Left colon (tissue), 2 donors: ENCODE measurements around the gene RIN1. TPM values are rescaled to one million over a fixed set of nuclear protein-coding genes. Genes with fewer than 3 reads are reported as not detected.
"Not testable (repeated sequence)": the region's sequence is repeated elsewhere in the genome, so short reads cannot be mapped to it uniquely, and the experiment has no call there.

Experiments
- ATAC-seq: fragments of 200-7000 bp; cut with Tn5 transposase; one replicate; pipeline ENCODE4 v1.9.1; 2020; ENCODE audit warnings: mild to moderate bottlenecking, moderate library complexity
- DNase-seq, 2 donors: peaks; one replicate each; pipeline ENCODE4 v3.0.0-alpha.2; 2020
- intact Hi-C, 2 donors: fragments of 100-400 bp; cut with DNase I in 1 of 2; cut with micrococcal nuclease in 1 of 2; formaldehyde crosslinking; loops; one replicate each; pipeline versions ENCODE4 v1.11.2 to v1.14.0; 2022; cut with DNase I, micrococcal nuclease
- total RNA-seq, 2 donors: library from RNA; stranded (reverse); fragmentation: NEBNext Ultra II Directional; extraction: Animal tissue kit (Norgen Biotek cat#: 25700); gene quantifications; one replicate each; pipeline ENCODE4 v1.2.1, GENCODE V29; 2021
- donor health status: DM: no; HTN: no; CAD: no.
- donor health status: DM: yes; HTN: yes; CAD: no.

Gene RIN1
- total RNA-seq, 2 donors from 2014 or later, result 10.3 to 10.6 TPM

DNA sequence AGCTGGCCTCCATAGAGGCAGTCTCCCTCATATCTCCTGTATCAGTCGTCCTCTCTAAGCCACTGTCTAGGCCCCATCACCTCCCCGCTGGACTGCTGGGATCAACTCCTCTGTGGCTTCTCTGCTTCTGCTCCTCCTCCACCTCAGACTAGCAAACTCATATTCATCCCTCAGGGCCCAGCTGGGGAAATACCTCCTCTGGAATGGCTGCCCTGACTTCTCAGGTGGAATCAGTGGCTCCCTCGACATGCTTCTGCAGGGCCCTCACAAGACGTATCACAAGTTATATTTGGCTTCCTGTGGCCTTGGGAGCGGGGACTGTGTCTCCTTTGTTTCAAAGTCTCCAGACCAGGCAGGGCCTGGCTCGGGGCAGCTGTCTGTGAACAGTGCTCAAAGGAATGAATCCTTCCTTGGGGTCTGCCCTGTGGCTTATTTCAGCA, 25.3 kb upstream of the RIN1 start:
- intact Hi-C loops, result no loop called here
- DNase-seq (no peak), ATAC-seq (peak; percentile 5)

DNA sequence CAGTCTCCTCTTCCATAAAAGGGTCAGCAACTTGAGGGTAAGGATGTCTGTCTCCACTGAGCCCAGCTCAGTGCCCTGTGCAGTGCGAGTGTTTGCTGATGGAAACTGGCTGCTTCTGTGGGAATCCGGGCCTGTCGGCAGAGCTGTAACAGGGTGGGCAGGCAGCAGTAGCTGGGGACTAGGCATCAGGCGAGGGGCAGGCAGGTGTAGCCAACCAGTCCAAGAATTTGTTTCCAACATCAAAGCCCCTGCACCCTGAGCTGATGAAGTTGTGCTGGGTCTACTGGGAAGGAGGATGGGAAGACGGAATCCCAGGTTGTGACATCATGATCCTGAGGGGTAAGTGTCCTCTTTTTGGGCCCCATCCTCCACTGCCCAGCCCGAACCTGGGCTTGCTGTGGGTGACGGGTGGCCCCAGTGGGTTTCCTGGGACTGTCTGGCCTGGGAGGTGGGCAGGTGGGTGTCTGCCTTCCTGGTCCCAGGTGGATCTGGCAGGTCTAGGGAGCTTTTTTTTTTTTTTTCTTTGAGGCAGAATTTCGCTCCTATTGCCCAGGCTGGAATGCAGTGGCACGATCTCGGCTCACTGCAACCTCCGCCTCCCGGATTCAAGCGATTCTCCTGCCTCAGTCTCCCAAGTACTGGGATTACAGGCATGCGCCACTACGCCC, 24.3 kb upstream of the RIN1 start:
- DNase-seq (no peak), ATAC-seq (no peak)
- intact Hi-C loops, result no loop called here

DNA sequence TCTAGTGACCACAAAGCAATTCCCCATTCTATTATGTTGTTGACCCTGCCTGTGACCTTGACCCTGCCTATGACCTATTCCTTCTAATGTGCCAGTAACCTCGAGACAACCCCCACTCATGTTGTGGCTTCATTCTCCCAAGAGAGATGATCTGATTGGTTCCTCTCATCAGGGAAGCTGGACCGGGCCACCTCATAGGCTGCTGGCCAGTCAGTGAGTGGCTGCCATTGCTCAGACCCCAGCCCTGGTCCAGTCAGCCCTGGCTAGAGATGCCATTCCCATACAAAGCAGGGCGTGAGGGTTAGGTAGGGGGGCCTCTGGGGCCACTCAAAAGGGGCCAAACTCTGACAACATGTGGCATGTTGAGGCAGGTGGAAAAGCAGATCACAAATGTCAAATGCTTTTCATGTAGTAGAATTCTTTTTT, 23.4 kb upstream of the RIN1 start:
- no peak for DNase-seq
- intact Hi-C loops, result no loop called here

DNA sequence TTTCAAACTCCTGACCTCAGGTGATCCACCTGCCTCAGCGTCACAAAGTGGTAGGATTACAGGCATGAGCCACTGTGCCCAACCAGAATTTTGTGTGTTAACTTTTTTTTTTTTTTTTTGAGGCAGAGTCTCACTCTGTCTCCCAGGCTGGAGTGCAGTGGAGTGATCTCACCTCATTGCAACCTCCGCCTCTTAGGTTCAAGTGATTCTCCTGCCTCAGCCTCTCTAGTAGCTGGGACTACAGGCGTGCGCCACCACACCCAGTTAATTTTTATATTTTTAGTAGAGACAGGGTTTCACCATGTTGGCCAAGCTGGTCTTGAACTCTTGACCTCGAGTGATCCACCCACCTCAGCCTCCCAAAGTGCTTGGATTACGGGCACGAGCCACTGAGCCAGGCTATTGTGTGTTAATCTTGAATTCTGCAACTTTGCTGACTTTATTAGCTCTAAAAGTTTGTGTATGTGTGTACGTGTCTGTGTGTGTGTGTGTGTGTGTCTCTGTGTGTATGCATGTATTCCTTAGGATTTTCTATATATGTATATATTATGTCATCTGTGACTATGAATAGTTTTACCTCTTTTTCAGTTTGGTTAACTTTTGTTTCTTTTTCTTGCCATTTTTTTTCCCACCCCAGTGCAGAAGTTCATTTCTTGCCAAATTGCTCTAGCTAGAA, 14.5 kb upstream of the RIN1 start:
- DNase-seq, intact Hi-C loops: not testable (repeated sequence)
- peak; percentile 13 for ATAC-seq

More for the DNA sequence above, 23.4 kb upstream of the RIN1 start:
- ATAC-seq, result no peak

DNA sequence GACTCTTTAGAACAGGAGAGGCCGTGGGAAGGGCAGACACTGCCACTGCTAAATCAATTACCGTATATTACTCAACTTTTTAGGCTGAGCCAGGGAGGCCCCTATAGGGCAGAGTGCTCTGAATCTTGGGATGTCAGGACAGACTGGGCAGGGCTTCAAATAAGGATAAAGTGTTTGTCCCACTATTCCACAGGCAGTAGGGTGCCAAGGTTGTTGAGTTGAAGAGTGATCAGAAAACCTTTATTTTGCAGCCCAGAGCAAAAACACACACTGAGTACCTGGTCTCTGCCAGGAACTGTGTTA, 12.8 kb upstream of the RIN1 start:
- ATAC-seq, result no peak
- intact Hi-C loops, result no loop called here
- DNase-seq, result no peak

DNA sequence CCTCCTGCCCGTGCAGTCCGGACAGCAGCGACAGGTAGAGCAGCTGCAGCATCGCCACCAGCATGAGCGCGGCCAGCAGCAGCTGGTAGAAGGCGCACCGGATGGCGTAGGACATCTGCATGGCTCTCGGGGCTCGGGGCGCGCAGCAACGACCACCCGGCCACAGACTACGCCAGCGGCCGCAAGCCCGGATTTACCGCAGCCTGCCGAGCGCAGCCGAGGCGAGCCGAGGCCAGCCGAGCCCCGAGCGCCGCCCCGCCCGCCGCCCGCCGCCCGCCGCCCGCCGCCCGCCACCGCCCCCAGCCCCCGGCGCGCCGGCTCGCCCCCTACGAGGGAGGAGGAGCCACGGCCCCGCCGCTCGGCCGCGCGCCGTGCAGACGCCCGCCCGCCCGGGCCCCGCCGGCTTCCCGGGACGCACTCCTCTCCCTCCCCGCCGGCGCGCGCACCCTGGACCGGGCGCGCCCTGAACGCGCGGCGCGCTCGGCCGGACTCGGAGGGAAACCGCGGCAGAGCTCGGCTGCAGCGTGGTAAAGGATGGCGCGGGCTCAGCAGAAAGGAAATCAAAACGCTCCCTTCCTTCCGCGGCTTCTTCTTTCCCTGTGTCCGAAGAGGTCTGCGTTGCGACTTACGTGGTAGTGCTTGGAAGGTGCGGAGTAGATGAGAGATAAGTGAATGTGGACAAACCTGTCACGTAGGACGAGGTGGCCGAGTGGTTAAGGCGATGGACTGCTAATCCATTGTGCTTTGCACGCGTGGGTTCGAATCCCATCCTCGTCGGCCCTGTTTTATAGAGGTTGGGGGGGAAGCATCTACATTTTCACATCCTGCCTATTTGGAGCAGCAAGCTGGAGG, 11.4 kb upstream of the RIN1 start, which contains the start of gene B4GAT1:
TSS of gene B4GAT1 (minus strand) at position 205 of the 852 bp plus-strand sequence. CDS start at position 121, 84 bp downstream.
- intact Hi-C loops, result no loop called here
- ATAC-seq (peak; percentile 55), DNase-seq (peak; percentile 80 to 82)

DNA sequence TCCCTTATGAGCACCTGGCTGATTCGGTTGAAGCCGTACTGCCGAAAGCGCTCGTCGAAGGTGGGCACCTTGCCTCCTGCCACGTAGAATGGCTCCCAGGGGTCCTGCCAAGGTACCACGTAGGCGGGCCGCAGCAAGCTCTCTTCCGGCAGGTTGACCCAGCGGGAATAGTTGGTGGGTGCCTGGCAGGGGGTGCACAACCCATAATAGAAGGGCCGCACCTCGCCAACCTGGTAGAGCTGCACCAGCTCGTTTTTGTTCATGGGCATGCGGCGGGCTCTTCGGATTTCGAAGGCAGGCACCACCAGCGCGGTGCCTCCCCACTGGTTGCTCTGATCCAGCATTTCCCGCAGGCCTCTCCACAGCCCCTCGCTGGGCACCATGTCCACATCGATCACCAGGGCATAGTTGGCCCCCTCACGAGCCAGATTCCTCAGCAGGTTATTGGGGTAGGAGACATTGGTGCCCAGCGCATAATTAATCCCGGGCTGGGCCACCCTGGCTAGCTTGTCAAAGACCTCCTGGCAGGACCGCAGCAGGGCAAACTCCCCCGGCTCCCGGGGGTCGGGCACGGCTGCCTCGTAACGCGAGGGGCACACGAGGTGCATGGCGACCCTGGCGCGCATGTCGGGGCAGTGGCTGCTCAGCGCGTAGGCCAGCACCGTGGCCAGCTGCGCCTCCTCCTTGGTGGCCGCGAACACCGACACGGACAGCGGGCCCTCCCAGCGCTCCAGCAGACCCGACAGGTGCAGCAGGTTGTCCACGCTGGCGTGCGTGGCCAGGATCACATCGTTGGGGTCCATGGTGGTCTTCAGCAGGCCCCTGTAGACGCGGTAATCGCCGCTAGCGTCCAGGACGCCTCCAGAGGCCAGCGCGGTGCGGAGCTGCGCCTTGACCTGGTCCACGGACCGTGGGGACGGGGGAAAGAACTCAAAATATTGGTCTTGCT, 10.5 kb upstream of the RIN1 start:
- intact Hi-C loops, result no loop called here
- peak in 1 of 2 donors; percentile 49 for DNase-seq
- ATAC-seq, result peak; percentile 7

DNA sequence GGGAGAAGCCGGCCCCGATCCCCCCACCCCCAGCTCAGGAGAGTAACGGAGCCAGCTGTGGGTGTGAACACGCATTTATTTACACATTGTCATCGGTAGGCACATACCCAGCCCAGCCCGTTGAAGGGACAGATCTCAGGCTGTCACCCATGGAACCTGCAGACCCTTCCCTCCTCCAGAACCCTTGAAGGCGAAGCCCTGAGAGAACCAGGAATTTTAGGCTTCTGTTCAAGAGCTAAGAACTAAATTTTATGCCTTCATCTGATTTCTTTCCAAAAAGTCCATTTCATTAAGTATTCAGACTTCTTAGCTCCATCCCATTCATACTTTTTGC, 9.0 kb upstream of the RIN1 start:
- intact Hi-C loops, result no loop called here
- ATAC-seq, result no peak
- DNase-seq, result no peak

DNA sequence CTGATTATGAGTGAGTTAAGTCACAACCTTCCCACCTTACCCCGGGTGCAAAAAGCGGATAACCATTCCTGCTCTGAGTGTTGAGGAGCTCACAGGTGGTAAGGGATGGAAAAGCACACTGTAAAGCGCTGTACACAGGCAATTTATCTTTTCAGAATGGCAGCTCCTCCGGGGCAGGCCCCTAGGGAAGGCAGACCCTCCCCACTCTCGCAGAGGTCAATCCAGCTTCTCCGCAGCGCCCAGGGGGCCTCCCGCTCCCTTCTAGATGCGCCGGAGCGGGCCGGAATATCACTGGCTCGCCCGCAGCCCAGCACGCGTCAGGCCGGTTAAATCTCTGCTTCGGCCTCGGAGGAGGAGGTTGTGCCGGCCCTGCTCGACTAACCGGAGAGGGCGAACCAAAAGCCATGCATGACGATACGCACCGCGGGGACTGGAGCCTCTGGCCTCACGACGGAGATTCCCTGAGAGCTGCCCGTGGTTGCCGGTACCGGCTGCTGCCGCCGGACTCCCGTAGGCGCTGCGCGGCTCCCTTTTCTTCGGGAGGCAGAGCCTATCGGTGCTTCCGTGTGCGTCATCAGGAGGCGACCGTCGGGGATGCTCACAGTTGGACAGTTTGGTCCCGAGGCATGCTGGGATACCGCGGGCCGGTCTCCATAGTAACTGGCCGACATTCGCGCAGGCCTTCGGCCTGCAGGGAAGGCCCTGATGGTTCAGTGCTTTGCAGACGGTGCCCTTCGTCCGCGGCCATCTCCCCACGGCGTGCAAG, 8.5 kb upstream of the RIN1 start, which contains the start of gene BRMS1:
TSS of gene BRMS1 (minus strand) at position 555 of the 766 bp plus-strand sequence. CDS start 2,870 bp downstream, outside the sequence.
- intact Hi-C loops, result no loop called here
- peak; percentile 79 for ATAC-seq

DNA sequence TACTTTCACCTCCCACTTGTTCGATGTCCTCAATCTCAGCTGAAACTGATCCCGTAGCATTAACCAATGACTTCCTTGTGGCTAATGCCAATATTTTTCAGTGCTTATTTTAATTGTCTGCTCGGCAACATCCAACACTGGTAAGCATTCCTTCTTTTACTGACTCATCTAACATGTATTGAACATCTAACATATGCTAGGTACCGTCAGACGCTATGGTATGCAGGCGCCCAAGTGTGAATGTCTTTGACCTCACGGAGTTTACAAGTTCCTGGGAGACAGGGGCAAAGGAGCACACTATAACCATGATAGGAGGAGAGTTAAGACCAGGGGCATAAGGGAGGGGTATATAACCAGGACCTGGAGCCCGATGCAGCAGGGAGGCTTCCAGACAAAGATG, 6.9 kb upstream of the RIN1 start:
- no peak for ATAC-seq
- intact Hi-C loops, result no loop called here
- DNase-seq, result no peak

More for the DNA sequence above, 8.5 kb upstream of the RIN1 start, which contains the start of gene BRMS1:
- DNase-seq, result peak; percentile 99 to 100

DNA sequence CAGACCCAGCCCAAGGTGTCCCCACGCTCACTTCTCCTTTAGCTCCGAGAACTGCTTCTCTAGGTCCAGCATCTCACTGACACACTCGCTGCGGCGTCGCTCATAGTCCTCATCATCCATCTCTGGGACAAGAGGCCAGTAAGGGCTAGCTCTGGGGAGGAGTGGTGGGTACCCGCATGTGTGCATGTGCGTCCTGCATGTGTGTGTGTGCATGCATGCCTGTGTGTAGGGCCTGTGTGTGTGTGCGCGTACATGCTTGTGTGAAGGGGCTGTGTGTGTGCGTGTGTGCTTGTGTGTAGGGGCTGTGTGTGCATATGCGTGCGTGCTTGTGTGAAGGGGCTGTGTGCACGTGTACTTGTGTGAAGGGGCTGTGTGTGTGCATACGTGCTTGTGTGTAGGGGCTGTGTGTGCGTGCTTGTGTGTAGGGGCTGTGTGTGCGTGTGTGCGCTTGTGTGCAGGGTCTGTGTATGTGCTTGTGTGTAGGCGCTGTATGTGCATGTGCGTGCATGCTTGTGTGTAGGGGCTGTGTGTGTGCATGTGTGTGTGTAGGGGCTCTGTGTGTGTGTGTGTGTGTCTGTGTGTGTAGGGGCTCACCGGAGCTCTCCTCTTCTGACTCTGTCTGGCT, 5.4 kb upstream of the RIN1 start:
- DNase-seq (no peak), ATAC-seq (no peak)
- intact Hi-C loops, result no loop called here

DNA sequence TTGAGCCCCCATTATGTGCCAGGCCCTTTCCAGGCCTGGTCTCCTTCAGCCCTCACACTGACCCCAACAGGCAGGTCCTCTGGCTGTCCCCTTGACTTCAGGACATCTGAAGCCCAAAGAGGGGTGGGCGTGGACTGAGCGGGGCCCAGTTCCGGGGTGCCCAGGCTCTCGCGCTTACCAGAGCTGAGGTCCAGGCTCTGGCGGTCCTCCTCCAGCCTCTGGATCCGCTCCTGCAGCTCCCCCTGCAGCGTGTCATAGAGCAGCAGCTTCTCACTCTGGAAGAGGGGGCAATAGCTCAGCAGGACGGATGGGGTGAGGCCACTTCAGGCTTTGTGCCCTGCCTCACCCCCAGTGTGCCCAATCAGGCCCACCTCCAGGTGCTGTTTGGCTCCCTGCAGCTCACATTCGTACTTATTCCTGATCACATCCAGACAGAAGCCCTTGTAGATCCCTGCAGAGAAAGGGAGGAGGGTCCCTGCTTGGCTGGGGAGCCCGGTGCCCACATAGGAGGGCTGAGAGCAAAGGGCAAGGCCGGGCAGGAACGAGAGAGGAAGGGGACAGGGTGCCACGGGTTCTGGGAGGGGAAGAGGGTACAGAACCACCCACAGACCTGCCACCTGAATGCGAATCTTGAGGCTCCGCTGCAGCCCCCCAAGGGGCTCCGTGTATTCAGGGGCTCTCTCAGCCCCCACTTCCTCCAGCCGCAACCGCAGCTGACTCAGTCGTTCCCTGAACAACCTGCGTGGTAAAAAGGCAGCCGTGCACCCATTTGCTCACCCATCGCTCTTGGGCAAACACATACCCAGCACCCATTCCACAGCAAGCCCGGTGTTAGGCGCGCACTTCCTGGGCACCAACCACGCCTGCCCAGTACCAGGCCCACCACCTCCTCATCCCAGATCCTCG, 4.6 kb upstream of the RIN1 start:
- no peak for ATAC-seq
- DNase-seq, result no peak
- intact Hi-C loops, result no loop called here

DNA sequence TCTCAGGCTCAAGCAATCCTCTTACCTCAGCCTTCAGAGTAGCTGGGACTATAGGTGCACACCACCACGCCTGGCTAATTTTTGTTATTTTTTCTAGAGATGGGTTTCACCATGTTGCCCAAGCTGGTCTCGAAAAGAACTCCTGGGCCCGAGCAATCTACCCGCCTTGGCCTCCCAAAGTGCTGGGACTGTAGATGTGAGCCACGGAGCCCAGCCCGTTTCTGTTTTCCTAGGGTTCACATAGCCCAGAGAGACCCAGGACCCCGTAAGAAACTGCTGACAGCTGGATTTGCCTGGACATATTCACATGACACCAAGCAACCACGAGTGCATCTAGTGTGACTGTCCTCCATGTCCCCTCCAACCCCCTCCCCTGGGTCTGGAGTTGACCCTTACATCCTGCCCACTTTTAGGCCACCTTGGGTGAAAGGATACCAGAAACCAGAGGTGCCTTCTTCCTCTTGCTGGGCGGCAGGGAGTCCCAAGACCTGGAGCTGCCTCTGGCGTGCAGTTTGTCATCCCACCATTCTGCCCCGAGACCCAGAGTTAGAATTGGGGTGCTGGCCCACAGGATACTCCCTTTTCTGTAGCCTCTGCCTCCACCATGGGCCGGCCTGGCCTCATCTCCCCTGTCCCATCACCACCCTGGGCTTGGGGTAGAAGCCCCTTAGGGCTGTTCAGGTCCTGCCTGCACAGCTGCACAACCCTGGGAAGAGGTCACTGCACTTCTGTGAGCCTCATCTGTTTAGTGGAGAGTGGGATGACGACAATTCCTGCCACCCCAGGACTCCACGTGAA, 3.7 kb upstream of the RIN1 start:
- ATAC-seq (no peak), DNase-seq (no peak)
- intact Hi-C loops, result no loop called here

DNA sequence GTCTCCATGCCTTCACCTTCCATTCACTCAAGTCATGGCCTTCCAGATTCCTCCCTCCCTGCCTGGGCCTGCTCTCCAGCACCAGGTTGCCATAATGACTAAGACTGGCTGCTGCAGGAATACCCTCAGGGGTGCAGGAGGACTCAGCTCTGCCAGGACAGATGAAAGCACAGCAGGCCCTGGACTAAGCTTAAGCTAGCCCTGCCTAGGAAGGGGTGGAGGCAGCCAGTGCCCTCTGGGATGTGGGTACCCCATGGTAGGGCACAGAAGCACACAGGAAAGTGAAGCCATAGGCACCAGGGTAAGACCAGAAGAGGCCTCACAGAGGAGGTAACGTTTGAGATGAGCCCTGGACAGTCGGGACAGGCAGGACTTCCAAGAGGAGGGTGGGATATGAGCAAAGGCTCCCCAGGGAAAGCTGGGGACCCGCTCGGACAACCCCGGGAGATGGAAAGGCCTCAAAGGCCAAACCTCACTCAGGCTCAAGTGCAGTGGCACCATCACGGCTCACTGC, 3.0 kb upstream of the RIN1 start:
- intact Hi-C loops, result no loop called here
- ATAC-seq (no peak), DNase-seq (no peak)
